ENCODE data around the gene ITPR3. TPM values are rescaled to one million over a fixed set of nuclear protein-coding genes. Genes with fewer than 3 reads are reported as not detected.

The ITPR3 gene
- total RNA-seq, 1 donor from 2014 or later, result 21.6 TPM

GRCh38 chr6:33718713-33719112 is 97.6 kb downstream of the ITPR3 start:
- DNase-seq (ENCODE audit: extremely low spot score, unreplicated experiment), result no peak
- peaks cover 11% of the 10 kb centered on the region for H3K4me1 Mint-ChIP-seq (ENCODE audit: unreplicated experiment)
- TF ChIP-seq CTCF (IDR thresholded peaks at IDR 0.05), result no peak
- no peaks in the 10 kb centered on the region for H3K9me3 Mint-ChIP-seq (ENCODE audit: unreplicated experiment)
- peaks cover 2% of the 10 kb centered on the region for H3K27me3 Mint-ChIP-seq (ENCODE audit: unreplicated experiment)
- H3K36me3 Mint-ChIP-seq (ENCODE audit: unreplicated experiment), result peaks cover 5% of the 10 kb centered on the region
- H3K4me3 Mint-ChIP-seq (ENCODE audit: unreplicated experiment), result no peak overlapping the region
- no peak overlapping the region for H3K27ac Mint-ChIP-seq (ENCODE audit: unreplicated experiment)

- Mint-ChIP-seq H3K4me3 (ENCODE audit: unreplicated experiment) (no peak overlapping the region), H3K27ac (ENCODE audit: unreplicated experiment) (no peak overlapping the region), H3K36me3 (ENCODE audit: unreplicated experiment) (peaks cover 5% of the 10 kb centered on the region), H3K9me3 (ENCODE audit: unreplicated experiment) (no peaks in the 10 kb centered on the region), H3K27me3 (ENCODE audit: unreplicated experiment) (no peaks in the 10 kb centered on the region), H3K4me1 (ENCODE audit: unreplicated experiment) (peaks cover 11% of the 10 kb centered on the region)
- DNase-seq (ENCODE audit: extremely low spot score, unreplicated experiment), result no peak
- no peak for TF ChIP-seq CTCF (IDR thresholded peaks at IDR 0.05)
Measured at GRCh38 chr6:33719326-33719987, 98.3 kb downstream of the ITPR3 start.

- no peaks in the 10 kb centered on the region for H3K27me3 Mint-ChIP-seq (ENCODE audit: unreplicated experiment)
- peaks cover 5% of the 10 kb centered on the region for H3K36me3 Mint-ChIP-seq (ENCODE audit: unreplicated experiment)
- no peak overlapping the region for H3K27ac Mint-ChIP-seq (ENCODE audit: unreplicated experiment)
- no peak for TF ChIP-seq CTCF (IDR thresholded peaks at IDR 0.05)
- no peak for DNase-seq (ENCODE audit: extremely low spot score, unreplicated experiment)
- H3K4me1 Mint-ChIP-seq (ENCODE audit: unreplicated experiment), result peaks cover 11% of the 10 kb centered on the region
- no peak overlapping the region for H3K4me3 Mint-ChIP-seq (ENCODE audit: unreplicated experiment)
- H3K9me3 Mint-ChIP-seq (ENCODE audit: unreplicated experiment), result no peaks in the 10 kb centered on the region
Measured at GRCh38 chr6:33720998-33721397, 99.9 kb downstream of the ITPR3 start.

GRCh38 chr6:33721508-33721907 is 100.4 kb downstream of the ITPR3 start:
- no peak overlapping the region for H3K4me3 Mint-ChIP-seq (ENCODE audit: unreplicated experiment)

More at GRCh38 chr6:33721508-33721907, 100.4 kb downstream of the ITPR3 start:
- DNase-seq (ENCODE audit: extremely low spot score, unreplicated experiment), result no peak
- H3K4me1 Mint-ChIP-seq (ENCODE audit: unreplicated experiment), result peaks cover 11% of the 10 kb centered on the region
- peaks cover 5% of the 10 kb centered on the region for H3K36me3 Mint-ChIP-seq (ENCODE audit: unreplicated experiment)
- no peak overlapping the region for H3K27ac Mint-ChIP-seq (ENCODE audit: unreplicated experiment)
- no peaks in the 10 kb centered on the region for H3K9me3 Mint-ChIP-seq (ENCODE audit: unreplicated experiment)
- no peak for TF ChIP-seq CTCF (IDR thresholded peaks at IDR 0.05)
- no peaks in the 10 kb centered on the region for H3K27me3 Mint-ChIP-seq (ENCODE audit: unreplicated experiment)
